Measurements from ENCODE around the gene CDK19.

The CDK19 gene

GRCh38 chr6:110629153-110629552, 186.1 kb downstream of the CDK19 start:
- H3K4me3 ChIP-seq (ENCODE audit: low read depth, low read length) = no peak overlapping the region
- TF ChIP-seq, protein P1, sequence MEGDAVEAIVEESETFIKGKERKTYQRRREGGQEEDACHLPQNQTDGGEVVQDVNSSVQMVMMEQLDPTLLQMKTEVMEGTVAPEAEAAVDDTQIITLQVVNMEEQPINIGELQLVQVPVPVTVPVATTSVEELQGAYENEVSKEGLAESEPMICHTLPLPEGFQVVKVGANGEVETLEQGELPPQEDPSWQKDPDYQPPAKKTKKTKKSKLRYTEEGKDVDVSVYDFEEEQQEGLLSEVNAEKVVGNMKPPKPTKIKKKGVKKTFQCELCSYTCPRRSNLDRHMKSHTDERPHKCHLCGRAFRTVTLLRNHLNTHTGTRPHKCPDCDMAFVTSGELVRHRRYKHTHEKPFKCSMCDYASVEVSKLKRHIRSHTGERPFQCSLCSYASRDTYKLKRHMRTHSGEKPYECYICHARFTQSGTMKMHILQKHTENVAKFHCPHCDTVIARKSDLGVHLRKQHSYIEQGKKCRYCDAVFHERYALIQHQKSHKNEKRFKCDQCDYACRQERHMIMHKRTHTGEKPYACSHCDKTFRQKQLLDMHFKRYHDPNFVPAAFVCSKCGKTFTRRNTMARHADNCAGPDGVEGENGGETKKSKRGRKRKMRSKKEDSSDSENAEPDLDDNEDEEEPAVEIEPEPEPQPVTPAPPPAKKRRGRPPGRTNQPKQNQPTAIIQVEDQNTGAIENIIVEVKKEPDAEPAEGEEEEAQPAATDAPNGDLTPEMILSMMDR (IDR thresholded peaks at IDR 0.05; ENCODE audit: borderline replicate concordance, insufficient read depth, low read depth, low read length) = no peak

- H3K4me3 ChIP-seq (ENCODE audit: low read depth, low read length) = no peak overlapping the region
- TF ChIP-seq, protein P1 (IDR thresholded peaks at IDR 0.05; ENCODE audit: borderline replicate concordance, insufficient read depth, low read depth, low read length) = no peak
Observed at GRCh38 chr6:110628330-110628729, 186.9 kb downstream of the CDK19 start.

DNA sequence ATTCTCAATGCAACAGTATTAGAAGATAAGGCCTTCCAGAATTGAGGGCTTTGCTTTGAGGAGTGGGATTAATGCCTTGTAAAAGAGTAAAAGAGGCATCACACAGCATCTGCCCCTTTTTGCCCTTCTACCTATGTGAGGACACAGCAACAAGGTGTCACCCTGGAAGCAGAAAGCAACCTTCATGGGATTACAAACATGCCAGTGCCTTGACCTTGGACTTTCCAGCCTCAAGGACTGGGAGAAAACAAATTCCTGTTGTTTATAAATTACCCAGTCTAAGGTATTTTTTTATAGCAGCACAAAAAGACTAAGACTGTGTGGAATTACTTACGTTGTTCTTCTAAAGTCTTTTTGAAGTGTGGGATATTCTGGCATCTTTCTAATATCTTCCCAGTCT, 188.8 kb downstream of the CDK19 start:
- TF ChIP-seq, protein P1 (IDR thresholded peaks at IDR 0.05; ENCODE audit: borderline replicate concordance, insufficient read depth, low read depth, low read length) = no peak
- H3K4me3 ChIP-seq (ENCODE audit: low read depth, low read length) = no peak overlapping the region

- TF ChIP-seq, protein P1 (IDR thresholded peaks at IDR 0.05; ENCODE audit: borderline replicate concordance, insufficient read depth, low read depth, low read length) = no peak
- H3K4me3 ChIP-seq (ENCODE audit: low read depth, low read length) = no peak overlapping the region
Observed at GRCh38 chr6:110625883-110626282, 189.4 kb downstream of the CDK19 start.

- TF ChIP-seq, protein P1 (IDR thresholded peaks at IDR 0.05; ENCODE audit: borderline replicate concordance, insufficient read depth, low read depth, low read length) = no peak
Observed at GRCh38 chr6:110622912-110623578, 192.2 kb downstream of the CDK19 start.

DNA sequence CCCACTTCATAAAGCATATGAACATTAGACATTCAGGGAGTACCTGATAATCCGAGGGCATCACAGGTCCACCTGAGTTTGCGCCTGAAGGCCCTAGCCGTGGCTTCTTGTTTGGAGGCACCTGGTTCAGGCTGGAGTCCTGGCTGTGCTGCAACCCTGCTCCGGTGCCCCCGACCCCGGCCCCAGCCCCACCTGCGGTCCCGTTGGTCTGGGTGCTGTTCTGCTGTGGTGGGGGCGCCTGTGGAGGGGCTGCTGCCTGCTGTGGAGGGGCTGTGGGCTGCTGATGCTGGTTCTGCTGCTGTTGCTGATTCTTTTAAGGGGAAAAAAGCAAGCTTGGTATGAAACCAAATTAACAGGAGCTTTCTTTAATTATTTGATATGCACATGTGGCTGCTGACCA, 194.2 kb downstream of the CDK19 start:
- TF ChIP-seq, protein P1 (IDR thresholded peaks at IDR 0.05; ENCODE audit: borderline replicate concordance, insufficient read depth, low read depth, low read length) = no peak
- H3K4me3 ChIP-seq (ENCODE audit: low read depth, low read length) = no peak overlapping the region

More at GRCh38 chr6:110622912-110623578, 192.2 kb downstream of the CDK19 start:
- H3K4me3 ChIP-seq (ENCODE audit: low read depth, low read length) = no peak overlapping the region

GRCh38 chr6:110620065-110620464, 195.2 kb downstream of the CDK19 start:
- TF ChIP-seq, protein P1 (IDR thresholded peaks at IDR 0.05; ENCODE audit: borderline replicate concordance, insufficient read depth, low read depth, low read length) = no peak
- no peak overlapping the region for H3K4me3 ChIP-seq (ENCODE audit: low read depth, low read length)
